ENCODE results near the gene NEAT1.

Gene NEAT1

DNA sequence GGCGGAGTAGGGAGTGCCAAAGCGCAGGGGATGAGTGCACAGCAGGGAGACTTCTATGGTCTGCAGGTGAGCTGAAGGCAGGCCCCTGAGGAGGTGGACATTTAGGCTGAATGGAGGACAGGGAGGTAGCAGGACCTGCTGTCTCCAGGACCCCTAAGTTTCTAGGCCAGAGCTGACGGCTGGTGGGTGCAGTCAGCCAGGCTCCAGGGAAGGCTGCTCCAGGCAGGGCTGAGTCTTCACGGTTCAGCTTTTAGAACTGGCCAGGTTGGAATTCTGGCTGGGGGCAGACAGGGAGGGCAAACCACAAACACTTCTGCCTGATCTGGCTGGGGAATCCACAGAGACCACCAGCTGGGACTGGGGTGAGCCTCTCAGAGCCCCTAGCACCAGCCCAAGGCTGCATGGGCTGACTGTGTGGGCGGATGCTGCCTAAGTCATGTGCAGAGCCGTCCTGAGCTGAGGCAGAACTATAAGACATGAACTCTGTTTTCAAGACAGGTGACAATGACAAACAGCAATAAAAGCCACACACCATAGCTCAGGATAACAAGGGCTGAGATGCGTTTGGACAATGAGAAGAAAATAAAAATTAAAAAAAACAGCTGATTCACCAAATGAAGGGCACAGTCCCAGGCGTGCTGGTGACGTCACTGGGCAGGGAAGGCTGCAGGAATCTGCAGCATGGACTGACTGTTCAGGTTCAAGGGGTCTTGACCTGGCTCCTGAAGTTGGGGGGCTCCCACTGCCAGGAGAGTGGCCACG, 65.9 kb downstream of the NEAT1 start:
- no peak for DNase-seq

DNA sequence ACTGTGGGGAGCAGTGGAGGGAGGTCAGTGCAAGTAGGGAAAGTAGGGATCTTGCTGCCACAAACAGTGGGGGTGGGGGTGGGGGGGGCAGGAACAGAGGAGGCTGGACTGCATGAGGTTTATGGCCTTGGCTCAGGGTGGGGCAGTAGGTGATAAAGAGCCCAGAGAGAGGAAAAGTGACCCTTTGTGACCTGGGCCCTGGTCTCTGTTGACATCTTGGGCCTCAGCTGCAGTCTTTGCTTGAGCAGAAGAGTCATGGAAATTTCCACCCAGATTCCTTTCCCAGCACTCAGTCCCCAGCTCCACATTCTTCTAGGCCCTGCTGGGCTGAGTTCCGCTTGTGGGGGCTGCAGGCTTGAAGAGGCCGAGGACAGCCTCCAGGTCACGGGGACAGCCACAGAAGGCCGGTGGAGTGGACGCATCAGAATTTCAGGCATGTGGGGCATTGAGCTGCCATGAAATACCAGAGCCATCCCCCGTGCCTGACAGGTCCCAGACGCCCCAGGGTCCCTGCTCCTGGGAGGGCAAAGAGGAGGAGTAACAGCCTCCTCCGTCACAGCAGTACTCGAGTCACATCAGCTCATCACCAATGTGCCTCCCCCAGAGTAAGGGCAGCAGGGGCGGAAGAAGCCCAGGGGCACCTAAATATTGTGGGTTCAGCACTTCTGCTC, 66.6 kb downstream of the NEAT1 start:
- peak in 1 of 2 experiments; percentile 68 for DNase-seq

DNA sequence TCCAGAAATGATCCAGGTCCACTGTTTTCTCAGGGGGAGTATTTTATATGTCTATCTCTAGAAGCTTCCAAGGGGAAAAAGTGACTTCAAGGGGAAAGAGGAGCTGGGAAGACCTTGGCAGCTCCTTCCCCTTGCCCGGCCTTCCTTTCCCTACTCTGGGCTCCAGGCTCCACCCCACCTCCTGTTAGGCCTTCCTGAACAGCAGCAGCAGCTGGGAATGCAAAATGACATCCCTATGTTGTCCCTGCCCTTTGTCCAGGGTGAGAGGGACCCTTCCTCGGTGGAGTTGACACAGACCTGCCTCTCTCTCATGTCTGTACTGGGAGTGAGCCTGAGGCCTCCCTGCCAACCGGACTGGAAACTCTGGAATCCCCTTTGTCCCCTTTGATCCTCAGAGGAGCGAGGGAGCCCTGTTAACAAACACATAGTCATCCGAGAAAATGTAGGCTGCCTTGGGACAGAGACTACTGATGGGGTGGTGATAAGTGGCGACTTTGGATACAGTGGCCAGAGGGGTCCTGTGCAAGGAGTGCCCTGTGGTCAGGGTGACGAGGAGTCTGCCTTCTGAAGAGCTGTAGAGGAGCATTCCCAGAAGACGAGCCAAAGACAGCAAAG, 67.2 kb downstream of the NEAT1 start:
- DNase-seq: no peak

DNA sequence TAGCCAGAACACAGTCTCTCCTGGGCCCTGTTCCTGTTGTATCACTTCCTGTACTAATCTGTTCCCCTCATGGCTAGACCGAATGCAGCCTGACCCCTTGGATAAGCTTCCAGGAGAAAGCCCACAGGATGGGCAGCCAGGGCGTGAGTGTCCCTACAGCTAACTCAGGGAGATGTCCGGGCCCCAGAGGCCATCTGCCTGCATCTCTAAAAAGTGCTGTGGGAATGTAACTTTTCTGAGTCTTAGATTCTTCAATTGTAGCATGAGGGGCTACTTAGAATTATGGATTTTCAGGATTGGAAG, 68.5 kb downstream of the NEAT1 start:
- no peak for DNase-seq

DNA sequence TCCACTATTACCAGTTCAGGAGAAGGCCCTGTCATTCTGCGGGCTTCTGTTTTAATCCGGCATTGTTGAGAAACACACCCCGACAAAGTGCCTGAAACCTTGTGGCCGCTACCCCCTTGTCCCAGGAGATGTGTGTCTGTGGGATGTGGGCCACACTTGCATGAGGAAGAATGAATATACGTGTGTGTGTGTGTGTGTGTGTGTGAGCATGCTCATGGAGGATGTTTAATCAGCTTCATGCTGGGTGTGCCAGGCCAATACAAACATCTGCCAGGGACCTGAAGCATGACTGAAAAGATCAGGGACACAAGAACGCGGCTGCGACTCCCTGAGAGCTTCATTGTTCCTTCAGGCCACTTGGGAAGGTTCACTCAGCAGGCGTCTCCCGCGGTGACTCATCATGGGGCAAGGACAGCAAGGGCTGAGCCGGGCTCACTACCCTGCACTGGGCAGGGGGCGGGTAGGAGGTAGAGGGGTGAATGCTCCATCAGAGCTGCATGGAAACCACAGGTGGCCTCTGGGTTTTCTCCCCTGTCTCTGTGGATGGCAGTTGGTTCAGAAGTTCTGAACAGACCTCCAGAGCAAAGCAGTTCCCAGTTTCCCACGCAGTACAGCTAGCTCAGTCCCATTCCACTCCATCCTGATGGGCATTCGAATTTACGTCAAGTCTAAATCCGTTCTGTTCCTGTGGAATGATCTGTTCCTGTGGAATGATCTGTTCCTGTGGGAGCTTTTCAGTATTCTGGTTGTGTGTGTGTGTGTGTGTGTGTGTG, 69.2 kb downstream of the NEAT1 start:
- DNase-seq: peak in 1 of 2 experiments; percentile 71

DNA sequence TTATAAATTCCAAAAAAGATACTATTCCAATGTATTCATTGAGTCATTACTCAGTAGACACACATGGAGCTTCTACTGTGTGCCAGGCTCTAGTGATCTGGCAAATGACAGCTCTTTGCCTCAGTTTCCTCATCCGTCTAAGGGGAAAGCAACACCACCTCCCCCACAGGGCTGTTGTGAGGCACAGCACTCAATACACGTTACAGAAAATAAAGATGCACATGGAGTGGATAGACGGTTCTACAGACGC, 69.7 kb downstream of the NEAT1 start:
- DNase-seq: no peak

DNA sequence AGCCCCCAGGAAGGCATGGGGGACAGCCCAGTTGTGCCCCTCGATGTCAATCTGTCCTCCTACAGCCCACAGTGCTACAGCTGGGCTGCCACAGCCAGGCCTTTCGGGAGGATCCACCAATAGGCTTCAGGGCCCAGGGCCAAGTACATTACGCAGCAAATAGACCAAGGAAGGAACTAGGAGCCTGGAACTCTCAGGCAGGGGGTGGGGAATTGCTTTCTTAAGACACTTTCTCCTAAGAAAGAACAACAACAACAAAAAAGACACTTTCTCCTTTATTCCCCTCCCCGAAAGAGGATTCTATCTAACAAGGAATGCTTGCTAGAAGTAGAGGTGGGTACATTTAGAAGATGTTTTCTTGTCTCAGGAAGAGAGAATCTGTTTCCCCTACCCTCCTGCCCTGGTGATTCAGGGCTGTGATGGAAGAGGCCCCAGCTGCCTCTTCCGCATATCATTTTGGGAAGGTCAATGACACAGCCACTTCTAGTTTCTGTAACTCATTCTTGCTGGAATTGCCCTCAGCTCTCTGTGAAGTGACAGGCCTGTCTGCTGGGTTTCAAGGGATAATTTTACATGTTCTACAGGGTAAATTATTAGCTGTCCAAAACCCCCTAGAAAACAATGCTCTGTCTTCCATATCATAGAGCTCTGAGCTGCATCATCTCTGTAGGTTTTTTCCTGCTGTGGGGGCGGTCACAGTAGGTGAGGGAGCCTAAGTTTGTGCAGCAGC, 70.2 kb downstream of the NEAT1 start:
- DNase-seq: no peak

DNA sequence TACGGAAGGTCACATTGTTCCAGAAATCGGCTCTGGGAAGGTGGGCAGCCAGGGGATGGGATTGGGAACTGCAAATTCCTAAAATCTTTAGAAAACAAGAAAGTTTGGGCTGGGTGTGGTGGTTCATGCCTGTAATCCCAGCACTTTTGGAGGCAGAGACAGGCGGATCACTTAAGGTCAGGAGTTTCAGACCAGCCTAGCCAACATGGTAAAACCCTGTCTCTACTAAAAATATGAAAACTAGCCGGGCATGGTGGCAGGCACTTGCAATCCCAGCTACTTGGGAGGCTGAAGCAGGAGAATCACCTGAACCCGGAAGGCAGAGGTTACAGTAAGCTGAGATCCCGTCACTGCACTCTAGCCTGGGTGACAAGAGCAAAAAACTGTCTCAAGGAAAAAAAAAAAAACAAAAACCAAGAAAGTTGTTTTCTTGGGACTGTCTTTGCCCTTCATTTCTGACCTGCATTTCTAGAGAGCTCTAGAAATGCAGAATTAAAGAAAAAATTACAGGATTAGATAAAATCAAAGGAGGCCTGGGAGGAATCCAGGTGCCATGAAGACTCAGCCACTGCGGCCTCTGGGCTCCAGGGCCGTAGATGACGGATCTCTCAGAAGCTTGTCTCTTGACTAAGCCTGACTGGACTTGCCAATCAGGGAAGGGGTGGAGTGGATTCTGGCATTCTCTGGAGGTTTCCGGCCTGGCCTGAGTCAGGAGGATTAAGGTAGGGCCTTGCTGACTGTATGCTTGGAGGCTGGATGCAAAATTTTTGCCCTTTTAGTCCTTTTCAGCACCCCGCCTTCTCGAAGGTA, 71.0 kb downstream of the NEAT1 start:
- peak in 1 of 2 experiments; percentile 71 for DNase-seq

Data from SW 1271 (cell line).